HG02798 (cell line): ENCODE measurements around the gene STAT5B.

Experiments
- ATAC-seq: cut with Tn5 transposase; IDR thresholded peaks from one replicate; pipeline ENCODE4 v1.9.1; 2021; ENCODE audit warnings: mild to moderate bottlenecking; ENCODE audit not compliant: unreplicated experiment, poor library complexity

The STAT5B gene

DNA sequence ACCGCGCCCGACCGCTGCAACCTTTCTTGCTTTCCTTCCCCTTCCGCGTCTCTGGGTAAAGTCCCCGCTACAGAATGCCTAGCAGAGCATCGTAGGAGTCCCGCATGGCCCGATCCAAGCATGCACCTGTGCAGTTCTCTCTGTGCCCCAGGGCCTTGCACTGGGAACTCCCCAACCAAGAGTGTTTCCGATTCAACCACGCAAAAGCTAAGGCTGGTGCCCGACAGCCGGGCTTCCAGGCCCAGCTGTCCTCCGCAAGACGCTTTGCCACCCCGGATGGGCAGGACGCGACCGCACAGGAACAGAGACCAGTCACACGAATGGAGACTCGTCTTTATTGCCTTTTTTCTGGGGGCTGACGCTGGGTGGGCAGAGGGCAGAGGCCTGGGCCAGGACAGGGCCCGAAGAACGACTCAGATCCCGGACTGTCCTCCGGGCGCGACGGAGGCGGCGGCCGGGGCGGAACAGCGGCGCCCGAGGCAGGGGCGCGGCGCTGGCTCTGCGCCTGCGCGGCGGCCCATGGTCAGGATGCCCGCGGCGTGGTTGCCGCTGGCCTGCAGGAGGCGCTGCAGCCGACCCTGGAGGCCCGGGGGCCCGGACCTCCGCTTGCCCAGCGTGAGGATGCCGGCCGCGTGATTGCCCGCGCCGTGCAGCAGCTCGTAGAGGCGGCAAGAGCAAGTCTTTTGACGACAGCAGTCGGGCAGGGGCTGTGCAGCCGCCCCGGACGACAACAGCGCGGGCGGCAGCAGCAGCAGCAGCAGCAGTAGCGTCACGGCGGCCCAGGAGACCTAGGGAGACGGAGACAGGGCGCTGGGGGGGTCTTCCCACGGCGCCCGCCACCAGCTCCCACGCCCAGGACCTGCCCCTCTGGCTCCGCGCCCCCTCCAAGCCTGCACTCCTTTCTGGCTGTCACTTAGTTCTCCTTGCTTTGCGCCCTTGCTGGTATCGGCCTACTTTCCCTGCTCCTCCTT, 92.2 kb downstream of the STAT5B start:
- peak; percentile 73 for ATAC-seq

DNA sequence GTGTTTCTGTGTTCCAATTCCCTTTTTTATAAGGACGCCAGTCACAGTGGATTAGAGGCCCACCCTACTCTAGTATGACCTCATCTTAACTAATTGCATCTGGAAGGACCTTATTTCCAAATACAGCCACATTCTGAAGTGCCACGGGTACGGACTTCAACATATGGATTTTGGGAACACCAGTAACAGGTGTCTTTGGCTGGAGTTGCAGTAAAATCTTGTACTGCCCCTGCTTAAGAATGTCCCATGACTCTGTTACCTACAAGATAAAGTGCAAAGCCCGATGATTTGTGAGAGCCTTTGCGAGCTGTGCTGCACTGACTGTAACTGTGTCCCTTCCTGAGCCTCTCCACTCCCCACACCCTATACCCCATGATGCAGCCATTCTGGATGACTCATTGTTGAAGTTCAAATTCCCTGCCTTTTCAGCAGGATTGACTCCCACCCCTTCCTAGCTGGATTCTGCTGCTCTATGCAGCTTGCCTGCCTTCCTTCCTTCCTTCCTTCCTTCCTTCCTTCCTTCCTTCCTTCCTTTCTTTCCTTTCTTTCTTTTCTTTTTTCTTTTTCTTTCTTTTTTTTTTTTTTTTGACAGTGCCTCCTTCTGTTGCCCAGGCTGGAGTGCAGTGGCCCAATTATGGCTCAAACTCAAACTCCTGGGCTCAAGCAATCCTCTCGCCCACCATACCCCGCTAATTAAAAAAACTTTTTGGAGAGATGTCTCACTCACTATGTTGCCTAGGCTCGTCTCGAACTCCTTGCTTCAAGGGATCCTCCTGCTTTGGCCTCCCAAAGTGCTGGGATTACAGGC, 93.1 kb downstream of the STAT5B start:
- ATAC-seq, result no peak

DNA sequence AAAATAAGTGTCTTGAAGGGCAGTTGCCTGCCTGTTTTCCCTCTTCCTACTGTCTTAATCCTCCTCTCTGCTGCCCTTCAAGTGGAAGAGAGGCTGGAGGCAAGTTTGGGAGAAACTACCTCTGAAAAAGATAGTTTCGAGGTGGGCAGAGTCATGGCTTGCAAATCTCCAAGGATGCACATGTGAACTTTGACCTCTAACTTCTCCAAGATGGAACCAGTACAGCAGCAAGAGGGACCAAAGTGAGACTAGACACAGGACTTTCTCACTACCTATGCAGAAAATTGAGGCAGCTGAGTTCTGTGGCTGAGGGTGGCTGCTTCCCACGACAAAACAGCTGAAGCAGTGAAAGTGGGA, 94.4 kb downstream of the STAT5B start:
- ATAC-seq, result no peak

DNA sequence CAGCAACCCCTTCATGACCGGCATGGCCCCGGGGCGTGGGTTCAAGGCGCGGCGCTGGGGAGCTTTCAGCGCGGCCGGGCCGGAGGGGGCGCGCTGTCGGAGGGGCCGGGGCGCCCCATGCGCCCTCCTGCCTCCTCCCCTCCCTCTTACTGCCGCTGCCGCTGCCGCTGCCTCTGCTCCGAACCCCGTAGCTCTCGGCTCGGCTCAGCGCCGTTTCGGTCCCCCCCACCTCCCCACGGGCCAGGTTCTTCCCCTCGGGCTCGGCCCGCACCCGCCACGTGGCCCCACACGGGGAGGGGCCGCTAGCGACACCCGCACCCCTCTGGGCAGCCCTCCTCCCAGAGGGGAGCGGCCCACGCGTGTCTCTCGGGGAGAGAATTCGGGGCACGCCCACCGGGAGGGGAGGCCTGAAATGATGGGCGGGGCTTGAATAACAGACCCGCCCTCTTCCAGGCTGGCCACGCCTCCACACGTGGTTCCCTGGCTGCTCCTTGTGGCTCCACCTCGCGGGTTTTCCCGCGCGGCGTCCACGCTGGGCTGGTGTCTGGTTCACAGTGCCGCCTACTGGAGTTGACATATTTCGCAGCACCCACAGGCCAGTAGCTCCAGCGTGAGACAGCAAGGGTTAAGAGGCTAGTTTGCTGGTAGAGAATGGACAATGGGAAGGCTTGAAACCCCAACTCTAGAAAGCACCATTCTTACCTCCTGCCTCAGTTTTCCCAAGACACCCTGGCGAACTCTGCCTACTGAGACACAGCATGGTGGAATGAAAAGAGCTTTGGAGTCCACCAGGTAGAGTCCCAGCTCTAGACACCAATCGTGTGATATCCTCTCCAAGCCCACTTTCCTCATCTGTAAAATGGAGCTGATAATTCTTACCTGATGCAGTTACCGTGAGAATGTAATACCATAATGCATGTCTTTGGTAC, 95.0 kb downstream of the STAT5B start, which contains the start of gene KCNH4:
Gene KCNH4, minus strand, starts transcription at position 221 of the 929 bp plus-strand sequence. Its CDS starts 197 bp downstream, at position 24.
- ATAC-seq, result peak; percentile 65

DNA sequence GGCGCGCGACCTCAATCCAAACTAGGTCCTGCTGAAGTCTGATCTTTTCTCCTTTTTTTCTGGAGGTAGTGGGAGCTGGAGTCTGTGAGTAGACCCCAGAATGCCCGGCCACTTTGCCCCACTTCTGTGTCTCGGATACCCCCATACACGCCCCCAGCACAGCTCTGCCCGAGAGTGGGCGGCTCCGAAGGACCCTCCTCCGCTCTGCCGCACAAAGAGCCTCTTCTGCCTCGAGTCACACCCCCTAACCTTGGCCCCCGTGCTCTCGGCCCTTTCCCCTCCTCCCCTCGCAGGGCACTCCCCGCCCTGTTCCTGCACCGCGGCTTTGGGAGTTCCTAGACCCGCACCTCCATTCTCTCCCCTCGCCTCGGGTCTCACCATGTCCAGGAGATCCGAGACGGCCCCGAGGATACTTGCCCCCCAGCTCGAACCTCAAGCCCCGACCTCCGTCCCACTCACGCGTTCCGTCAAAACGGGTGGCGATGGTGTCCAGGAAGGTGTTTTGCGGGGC, 95.7 kb downstream of the STAT5B start:
- no peak for ATAC-seq

DNA sequence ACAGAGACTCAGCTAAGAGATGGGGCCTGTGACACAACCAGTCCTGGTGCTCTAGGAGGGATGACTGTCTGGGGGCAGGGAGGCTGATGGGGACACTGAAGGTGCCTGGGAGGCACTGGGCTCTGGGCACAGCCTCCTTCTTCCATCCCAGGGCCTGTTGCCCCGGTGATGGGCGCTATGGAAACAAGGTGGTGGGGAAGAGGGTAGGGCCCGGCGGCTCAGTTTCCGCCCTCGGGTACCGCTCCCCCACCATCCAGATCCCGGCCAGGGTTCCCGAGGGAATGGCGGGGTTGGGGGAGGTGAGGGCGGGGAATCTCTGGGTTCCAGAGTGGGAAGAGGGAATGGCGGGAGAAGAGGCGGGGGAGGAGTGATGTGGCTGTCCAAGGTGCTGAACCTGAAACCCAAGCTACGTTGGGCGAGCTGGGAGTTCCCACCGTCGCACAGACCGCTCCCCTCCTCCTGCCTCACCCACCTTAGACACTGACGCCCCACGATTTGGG, 96.2 kb downstream of the STAT5B start:
- no peak for ATAC-seq

DNA sequence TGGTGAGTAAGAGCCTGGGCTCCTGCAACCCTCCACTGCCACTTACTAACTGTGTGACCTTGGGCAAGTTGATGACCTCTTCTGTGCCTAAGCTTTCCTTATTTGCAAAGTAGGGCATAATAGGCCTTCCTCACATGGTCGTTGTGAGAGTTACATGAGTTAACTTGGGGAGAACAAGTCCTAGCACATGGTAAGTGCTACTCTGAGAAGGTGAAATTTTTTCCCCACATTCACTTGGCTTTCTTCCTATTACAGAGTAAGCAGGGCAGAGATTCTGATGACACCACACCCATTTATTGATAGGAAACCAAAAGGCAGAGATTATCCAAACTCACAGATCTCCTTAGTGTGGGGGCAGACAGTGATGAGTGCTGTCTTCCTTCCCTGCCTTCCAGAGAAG, 96.9 kb downstream of the STAT5B start:
- ATAC-seq, result no peak

DNA sequence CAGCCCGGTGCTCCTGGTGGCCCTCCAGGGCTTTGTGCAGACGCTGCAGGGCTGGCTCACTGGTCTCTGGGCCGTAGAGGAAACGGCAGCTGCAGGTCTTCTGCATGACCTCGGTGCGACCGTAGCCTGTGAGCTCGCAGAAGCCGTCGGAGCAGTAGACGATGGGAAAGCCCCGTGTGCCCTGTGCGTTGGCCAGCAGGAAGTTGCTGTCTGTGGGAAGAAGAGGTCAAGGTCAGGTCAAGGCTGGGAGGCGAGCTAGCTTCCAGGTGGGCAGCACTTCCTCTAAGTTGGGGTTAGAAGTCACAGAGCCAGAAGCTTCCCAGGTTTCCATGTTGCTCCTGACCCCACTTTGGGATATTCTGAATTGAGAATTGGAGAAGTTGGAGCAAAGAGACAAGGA, 97.4 kb downstream of the STAT5B start:
- no peak for ATAC-seq

DNA sequence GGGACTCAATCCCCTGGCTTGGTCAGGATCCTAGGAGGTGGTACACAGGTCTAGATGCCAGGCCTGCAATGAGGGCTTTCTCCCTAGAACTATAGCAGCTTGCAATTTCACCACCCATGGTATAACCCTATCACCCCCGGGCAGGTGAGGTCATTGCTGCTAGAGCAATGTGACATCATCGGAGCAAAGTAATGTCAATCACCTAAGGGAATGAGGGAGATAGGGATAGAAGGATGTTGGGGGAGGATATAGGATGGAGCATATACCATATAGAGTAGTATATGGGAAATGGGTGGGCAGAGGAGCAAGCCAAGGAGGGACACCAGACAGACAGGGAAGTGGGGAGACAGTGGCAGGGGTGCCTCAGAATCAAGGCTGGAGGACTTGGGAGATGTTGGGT, 98.5 kb downstream of the STAT5B start:
- ATAC-seq, result no peak

DNA sequence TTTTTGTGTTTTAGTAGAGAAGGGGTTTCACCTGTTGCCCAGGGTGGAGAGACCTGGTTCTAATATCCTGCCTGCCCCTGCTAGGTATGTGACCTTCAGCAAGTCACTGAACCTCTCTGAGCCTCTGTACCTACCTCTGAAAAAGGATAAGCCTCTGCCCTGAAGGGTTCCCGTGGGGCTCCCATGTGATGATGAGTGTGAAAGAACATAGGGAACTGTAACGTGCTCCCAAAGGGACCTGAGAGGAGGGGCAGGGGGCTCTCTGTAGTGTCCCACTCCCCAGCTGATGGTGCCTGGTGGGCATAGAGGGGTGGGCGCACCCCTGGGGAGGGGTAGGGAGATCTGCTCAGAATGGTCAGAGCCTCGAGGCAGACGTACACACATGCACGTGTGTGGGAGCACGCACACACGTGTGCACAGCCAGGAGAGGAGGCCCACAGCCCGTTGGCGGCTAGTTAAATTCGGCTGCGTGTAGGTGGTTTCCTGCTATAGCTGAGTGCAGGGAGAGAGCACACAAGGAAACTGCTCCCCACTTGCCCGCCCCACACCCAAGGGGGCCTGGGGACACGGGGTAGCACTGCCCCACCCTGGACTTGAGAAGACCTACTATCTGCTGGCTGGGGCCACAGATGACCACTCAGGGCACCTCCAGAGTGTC, 101.9 kb downstream of the STAT5B start:
- no peak for ATAC-seq

DNA sequence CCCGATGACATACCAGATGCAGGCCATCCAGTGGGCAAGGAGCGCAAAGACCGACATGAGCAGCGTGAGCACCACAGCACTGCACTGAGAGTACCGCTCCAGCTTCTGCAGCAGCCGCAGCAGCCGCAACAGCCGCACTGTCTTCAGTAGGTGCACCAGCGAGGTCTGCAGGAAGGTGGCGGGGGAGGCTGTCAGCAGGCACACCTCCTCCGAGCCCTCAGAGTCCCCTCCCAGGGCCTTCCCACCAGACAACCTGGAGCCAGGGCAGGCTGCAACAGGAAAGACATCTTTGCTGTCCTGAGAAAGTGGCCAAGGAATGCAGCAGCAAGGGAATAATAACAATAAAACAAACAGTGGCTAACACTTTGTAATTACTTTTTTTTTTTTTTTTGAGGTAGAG, 104.4 kb downstream of the STAT5B start:
- no peak for ATAC-seq

DNA sequence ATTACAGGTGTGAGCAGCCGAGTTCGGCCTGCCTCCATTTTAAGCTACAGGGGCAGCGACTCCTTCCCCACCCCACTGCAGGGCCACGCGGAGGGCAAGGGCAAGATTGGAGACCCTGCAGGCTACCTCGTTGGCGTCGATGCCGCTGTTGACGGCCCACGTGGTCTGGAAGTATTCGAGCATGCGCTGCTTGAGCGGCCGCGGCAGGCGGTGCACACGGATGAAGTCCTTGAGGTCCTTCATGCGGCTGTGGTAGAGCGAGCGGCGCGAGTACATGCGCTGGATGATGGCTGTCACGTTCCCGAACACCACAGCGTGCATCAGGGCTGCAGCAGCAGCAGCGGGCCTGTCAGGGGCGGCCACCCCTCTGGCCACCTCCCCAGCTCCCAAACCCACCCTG, 106.8 kb downstream of the STAT5B start:
- no peak for ATAC-seq

DNA sequence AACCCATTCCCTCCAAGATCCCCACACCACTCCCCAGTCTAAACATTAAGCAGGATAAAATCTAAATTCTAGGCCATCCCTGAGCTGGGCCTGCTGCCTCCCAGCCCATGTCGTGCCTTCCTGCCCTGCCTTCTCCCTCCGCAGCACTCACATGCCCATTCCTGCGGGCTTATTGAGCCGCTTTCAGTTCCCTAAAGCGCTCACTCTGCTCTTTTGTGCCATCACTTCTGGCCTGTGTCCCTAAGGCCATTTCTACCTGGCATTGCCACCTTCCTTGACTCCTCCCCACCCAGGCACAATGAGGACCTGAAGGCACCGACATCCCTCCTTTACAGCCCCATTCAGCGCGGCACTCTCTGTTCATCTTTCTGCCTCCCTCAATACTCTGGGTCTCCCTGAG, 108.4 kb downstream of the STAT5B start:
- no peak for ATAC-seq

DNA sequence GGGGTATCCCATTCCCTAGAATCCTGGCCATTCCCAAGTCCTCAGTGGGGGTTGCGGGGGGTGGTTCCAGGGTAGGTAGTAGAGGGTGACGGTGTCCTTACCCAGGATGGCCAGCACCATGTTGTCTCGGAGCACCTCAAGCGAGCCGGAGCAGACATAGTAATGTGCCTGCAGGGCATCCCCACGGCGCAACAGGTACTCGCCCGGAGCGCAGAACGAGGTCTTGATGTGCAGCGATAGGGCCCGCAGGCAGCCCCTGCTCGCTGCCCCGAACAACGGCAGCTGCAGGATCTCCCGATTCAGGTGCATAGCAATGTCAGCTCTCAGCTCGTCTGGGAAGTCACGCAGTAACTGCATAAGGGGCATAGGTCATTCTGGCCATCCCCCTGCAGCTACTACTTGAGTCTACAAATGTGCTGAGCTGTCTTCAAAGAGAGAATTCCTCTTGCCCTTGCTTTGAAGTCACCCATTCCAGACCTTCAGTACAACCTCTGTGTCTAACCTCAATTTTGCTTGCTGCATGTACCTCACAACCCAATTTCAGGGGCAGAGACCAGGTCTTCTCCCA, 109.9 kb downstream of the STAT5B start:
- no peak for ATAC-seq

DNA sequence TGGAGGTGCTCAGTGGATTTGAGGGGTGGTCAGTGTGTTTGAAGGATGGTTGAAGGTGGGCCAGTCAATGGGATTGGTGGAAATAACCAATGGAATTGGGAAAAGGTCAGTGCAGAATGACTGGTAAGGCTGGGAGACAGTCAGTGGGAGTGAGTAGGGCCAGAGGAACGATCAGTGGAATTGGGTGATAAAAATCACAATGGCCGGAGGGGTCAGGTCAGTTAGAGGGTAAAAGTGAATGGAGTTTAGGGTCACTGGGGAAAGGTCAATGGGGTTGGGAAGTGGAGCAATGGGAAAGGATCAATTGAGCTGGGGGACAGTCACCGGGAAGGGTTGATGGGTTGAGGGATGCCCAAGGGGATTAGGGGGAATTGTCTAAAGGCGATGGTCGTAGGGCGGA, 110.4 kb downstream of the STAT5B start:
- no peak for ATAC-seq

DNA sequence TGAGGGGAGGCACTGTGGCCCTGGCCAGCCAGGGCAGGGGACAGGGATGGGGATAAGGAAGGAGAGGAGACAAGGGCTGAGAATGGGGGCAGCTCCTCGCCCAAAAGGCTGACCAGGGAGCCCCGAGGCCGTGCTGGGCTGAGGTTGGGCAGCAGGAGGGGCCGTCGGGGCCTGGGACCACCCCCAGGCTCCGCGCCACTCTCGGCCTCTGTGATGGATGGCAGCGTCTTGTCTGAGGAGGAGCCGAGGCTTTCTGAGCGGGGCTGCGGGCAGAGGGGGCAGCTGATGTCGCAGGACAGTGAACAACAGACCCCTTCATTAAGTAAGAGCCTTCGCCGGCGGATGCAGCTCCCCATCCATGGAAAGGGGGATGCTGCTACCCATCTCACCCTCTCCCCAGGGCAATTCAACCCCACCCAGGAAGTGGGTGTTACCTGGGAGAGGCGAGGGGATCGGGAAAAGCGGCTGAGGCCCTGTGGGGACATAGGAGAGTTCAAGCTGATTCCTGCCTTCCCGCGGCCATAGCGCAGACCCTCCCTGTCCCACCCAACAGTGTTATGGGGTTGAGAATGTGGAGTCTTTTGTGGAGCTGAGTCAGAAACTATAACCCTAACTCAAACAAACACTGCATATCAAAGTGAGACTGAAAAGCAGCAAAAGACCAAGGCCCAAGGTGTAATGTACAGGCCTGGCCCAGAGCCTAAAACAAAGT, 112.3 kb downstream of the STAT5B start:
- ATAC-seq, result no peak

DNA sequence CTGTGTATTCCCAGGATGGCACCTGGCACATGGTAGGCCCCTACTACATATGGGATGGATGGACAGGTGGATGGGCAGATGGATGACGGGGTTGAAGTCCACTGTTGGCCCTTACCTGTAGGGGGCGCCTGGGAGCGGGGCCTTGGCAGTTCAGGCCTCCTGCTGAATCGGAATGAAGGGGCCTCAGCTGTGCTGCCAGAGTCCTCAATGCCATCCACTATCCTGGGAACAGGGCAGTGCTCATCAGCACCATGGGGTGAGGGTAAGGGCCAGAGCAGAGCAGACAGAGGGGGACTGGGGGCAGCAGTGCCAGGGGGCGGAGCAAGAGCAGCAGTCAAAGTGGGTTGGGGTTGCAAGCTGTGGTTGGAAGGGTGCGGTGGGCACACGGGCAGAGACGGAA, 113.1 kb downstream of the STAT5B start:
- ATAC-seq, result no peak

DNA sequence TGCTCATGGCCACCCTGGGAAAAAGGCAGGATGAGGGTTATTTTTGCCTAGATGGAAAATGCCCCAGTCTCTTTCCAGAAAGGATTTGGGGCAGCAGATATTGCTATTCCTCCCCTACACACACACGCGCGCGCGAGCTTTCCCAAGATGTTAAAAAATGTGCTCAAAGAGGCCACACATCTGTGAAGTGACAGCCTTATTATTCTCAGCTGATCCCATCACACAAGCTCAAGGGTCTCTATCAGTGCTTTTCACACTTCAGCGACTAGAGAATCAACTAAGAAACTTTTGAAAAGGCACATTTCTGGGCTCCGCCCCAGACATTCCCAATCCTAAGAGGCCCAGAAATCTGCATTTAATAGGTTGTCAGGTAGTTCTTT, 115.7 kb downstream of the STAT5B start:
- no peak for ATAC-seq
